Measurements from ENCODE around the gene ATRIP. TPM values are rescaled to one million over a fixed set of nuclear protein-coding genes. Genes with fewer than 3 reads are reported as not detected.

The ATRIP gene
- 8.9 TPM for total RNA-seq

DNA sequence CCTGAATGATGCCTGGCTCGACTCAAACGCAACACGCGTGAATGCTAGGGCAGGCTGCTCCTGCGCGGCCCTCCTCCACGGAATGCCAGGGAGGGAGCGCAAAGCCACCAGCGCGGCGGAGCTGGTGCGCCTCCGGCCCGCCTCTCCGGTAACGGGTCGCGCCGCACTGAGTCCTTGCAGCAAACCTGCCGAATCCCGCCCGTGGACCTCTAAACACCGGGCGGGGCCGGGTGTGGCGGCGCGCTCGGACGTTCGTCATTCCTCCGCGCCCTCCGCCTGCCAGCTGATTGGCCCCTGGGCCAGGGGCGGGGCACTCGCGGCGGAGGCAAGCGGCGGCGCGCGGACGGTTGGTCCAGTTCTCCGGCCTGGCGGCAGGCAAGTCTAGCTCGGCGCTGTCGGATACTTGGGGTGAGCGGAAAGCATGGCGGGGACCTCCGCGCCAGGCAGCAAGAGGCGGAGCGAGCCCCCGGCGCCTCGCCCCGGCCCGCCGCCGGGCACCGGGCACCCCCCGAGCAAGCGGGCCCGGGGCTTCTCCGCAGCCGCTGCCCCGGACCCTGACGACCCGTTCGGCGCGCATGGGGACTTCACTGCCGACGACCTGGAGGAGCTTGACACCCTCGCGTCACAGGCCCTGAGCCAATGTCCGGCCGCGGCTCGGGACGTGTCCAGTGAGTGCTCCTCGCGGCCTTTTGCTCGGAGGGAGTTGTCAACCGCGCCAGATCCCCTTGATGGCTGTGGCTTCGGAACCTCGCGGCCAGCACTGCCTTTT is at the start of gene ATRIP:
Gene ATRIP, plus strand, starts transcription at position 313 of the 769 bp plus-strand sequence. Its CDS starts 109 bp downstream, at position 422.

DNA sequence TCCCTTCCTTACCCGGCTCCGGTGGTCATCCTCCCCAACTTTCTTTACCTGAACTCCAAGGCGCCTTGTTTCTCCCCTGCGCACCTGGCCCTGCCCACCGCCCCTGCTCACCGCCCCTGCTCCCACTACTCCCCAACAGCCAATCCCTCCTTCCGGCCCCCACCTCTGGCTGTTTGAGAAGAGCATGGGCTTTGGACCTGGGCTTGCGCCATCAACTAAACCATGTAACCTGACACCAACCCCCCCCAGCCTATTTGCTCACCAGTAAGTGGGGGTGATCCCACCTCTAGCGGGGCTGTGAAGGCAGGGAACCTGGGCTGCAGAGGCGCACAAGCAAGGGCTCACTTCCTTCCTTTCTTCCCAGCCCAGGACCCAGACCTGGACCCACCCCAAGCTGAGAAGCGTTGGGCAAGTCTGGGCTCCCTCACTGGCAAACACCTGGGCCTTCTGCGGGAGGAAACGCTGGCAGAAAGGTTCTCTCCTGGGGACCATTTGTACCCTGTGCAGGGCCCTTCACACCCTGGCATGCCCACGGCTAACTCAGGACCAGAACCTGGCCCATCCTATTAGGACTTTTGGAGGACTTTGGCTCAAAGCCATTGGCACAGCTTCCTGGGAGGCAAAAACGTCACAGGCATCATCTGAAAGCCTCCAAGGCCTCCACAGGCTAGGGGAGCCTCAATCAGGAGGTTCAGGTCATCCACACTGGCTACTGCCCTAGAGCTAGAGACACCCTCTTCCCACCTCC is 16.4 kb upstream of the ATRIP start, which contains the start of gene PLXNB1:
Gene PLXNB1, minus strand, starts transcription at position 127 of the 748 bp plus-strand sequence. CDS start 5,475 bp downstream, outside the sequence.

DNA sequence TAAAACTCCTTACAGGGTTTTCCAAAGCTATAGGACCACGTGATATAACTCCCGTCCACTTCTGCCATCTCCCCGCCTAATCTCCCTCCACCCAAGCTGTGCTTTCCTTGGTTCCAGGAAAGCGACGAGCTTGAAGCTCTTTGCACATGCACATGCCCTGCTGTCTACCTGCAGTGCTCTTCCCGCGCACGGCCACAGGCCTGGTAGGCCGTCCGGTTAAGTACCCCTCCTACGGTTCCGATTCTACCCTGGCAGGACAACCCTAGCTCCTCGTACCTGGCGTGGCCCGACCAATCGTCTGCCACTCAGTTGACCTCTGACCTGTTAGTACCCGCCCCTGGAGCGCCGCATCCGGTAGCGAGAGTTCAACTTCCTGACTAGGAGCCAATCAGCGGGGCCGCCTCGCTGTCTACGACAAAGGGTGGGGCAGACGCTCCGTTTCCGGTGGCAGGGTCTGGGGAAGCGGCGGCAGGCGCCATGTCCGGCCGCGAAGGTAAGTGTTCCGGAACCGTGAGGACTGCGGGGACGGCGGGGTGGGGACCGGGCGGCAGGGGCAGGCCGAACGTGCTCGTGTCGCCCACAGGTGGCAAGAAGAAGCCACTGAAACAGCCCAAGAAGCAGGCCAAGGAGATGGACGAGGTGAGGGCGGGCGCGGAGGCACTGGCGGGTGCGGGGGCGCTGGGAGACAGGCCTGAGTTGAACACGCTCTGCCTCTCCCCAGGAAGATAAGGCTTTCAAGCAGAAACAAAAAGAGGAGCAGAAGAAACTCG is 6.5 kb upstream of the ATRIP start, which contains the start of the genes CCDC51 and TMA7:
Gene CCDC51, minus strand, starts transcription at position 300 of the 770 bp plus-strand sequence. CDS start 4,991 bp downstream, outside the sequence.
Gene TMA7, plus strand, starts transcription at position 438 of the 770 bp plus-strand sequence. Its CDS starts 40 bp downstream, at position 478.

DNA sequence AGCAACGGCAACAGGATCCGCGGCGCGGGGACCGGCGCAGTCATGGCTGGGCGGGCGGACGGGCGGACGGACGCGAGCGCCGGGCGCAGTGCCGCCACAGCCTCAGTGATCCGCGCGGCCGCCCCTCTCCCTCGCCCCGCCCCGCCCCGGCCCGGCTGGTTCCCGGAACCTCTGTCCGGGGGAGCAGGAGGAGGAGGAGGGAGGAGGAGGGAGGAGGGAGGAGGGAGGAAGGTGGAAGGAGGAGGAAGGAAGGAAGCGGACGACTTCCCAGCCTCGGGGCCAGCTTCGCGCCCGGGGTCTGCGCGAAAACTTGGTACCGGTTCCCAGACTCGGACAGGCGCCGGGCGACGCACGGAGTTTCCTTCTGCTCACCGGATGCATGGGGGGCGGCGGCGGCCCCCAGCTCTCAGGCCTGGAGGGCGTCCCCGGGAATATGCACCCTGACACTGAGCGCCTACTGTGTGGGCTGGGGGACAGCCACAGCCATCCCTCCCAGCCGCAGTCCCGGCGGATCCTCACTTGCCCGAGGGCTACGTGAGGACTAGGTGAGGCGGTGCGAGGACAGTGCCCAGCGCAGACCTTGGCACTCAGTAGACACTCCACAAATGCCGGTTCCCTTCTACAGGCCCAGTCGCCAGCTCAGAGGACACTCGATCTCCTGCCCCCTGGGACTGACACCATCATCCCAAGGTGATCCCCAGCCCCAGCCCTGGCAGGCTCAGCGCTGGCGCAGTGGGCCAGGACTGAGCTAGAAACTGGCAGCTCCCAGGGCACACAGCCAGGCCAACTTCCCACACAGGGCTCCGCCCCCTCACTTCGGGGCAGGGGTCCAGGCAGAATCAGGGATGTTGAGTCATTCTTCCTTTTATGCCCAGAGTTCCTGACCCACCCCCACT is 57.8 kb downstream of the ATRIP start, which contains the start of gene SHISA5:
Gene SHISA5, minus strand, starts transcription at position 124 of the 896 bp plus-strand sequence. Its CDS starts 80 bp downstream, at position 44.

Other genes starting within 250 kb of the ATRIP start
- gene CAMP, start 223.2 kb upstream of the ATRIP start, total RNA-seq, result not detected
- 26.1 TPM for gene ZNF589, start 205.6 kb upstream of the ATRIP start, total RNA-seq
- gene NME6, start 145.4 kb upstream of the ATRIP start, total RNA-seq, result 35.7 TPM
- gene SPINK8, start 113.1 kb upstream of the ATRIP start, total RNA-seq, result not detected
- gene FBXW12, start 74.5 kb upstream of the ATRIP start, total RNA-seq, result not detected
- gene PLXNB1, start 16.7 kb upstream of the ATRIP start, total RNA-seq, result 92.6 TPM
- gene CCDC51, start 6.6 kb upstream of the ATRIP start, total RNA-seq, result 10.4 TPM
- 194 TPM for gene TMA7, start 6.5 kb upstream of the ATRIP start, total RNA-seq
- 56.9 TPM for gene SHISA5, start 57.4 kb downstream of the ATRIP start, total RNA-seq
- 9.6 TPM for gene PFKFB4, start 110.1 kb downstream of the ATRIP start, total RNA-seq
- gene UCN2, start 117.0 kb downstream of the ATRIP start, total RNA-seq, result 0.33 TPM
- gene COL7A1, start 148.6 kb downstream of the ATRIP start, total RNA-seq, result 21.8 TPM
- 184 TPM for gene UQCRC1, start 162.9 kb downstream of the ATRIP start, total RNA-seq
- not detected for gene TMEM89, start 175.0 kb downstream of the ATRIP start, total RNA-seq
- gene SLC26A6, start 188.7 kb downstream of the ATRIP start, total RNA-seq, result 13.1 TPM
- gene CELSR3, start 216.1 kb downstream of the ATRIP start, total RNA-seq, result 26.3 TPM
- gene NCKIPSD, start 239.2 kb downstream of the ATRIP start, total RNA-seq, result 17.0 TPM

All from camera-type eye (tissue), 1 donor.